Activated T-cell treated with anti-CD3 and anti-CD28 coated beads for 1 hour (primary cell): ENCODE data around the gene IGSF21.
"Not testable (repeated sequence)": the region's sequence is repeated elsewhere in the genome, so short reads cannot be mapped to it uniquely, and the experiment has no call there.

Experiments used
- DNase-seq: peaks from one replicate; pipeline ENCODE4 v3.0.0-alpha.2; 2020; ENCODE audit warnings: low read depth

Gene IGSF21

DNA sequence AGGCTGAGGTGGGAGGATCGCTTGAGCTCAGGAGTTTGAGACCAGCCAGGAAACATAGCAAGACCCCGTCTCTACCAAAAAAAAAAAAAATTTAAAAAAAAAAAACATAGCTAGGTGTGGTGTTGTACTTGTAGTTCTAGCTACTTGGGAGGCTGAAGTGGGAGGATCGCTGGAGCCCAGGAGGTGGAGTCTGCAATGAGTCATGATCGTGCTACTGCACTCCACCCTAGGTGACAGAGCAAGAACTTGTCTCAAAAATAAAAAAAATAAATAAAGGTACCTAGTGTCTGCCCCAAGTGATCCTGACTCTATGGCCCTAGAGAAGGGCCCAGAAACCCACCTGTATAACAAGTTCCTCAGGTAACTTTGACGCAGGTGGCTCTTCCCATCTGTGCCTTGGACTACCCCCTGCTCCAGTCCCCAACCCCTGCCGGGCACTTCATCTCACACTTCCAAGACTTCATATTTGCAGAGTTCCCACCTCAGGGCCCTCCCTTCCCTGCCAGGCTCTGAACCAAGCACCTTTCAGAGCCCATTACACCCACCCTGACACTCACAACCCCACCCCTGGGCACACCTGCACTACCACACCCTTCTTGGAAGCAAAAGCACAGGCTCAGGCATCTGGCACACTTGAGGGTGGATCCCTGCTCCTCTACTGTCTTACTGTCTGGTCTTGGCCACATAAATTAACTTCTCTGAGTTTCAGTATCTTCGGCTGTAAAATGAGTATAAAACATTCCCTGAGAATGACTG is 292.9 kb downstream of the IGSF21 start:
- no peak for DNase-seq

DNA sequence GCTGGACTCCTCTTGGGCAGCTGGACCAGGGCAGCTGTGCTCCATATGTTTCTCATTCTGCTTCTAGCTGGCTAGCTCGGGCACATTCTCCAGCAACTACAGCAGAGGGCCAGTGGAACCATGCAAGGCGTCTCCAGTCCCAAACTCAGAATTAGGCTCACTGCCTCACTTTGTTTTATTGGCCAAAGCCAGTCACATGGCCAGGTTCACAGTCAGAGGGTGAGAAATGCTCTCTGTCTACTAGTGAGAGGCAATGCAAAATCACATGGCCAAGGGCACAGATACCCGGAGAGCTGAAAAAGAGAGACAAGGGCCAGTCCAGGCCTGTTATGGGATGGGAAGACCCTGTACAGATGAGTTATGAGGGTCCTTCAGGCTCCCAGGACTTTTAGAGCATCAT is 294.3 kb downstream of the IGSF21 start:
- no peak for DNase-seq

DNA sequence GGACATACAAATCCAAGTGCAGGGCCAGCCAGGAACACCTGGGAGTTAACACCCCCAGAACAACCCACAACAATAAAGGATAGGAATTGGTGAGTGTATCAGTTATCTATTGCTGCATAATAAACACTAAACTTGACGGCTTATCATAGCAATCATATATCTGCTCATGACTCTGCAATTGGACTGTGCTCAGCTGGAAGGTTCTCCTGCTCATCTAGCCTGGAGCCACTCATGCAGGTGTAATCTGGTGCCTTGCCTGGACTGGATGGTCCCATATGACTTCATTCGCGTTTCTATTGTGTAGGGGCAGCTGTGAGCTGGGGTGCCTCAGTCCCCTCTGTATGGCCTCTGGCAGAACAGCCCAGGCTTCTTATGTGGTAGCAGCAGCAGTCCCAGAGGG is 296.9 kb downstream of the IGSF21 start:
- DNase-seq, result no peak

DNA sequence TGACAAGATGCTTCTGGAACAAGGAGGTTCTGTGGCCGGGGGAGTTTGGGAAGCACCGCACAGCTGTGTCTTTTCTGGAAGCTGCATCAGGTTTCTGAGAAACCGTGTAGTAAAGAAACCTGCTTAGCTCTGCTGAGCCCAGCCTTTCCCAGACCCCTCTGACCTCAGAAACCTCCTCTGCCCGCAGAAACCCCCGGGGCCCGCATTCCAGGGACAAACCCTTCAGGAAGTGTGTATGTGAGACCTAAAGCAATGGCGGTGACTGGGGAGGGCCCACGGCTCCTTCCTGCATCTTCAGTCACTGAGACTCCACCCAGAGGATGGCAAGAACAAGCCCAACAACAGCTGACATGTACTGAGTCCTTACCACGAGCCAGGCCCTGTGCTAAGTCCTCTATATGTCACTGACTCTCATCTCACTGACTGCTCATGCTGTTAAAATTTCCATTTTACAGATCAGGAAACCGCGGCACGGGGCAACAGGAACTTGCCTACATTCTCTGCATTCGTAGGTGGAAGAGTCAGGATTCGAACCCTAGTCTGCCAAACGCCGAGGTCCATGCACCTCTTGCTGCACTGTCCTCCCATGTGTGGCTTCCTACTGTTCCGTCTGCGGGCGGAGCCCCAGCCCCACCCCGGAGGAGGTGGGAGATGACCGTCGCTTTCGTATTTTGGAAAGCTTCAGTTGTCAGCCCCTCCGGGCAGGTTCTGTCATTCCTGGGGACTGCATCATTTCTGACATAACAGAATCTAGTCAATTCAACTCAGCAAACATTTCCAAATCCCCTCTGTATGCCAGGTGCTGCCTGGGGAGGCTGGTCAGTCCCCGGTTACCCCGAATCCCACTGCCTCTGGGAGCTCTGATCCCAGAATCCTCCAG is 299.8 kb downstream of the IGSF21 start:
- DNase-seq, result no peak

DNA sequence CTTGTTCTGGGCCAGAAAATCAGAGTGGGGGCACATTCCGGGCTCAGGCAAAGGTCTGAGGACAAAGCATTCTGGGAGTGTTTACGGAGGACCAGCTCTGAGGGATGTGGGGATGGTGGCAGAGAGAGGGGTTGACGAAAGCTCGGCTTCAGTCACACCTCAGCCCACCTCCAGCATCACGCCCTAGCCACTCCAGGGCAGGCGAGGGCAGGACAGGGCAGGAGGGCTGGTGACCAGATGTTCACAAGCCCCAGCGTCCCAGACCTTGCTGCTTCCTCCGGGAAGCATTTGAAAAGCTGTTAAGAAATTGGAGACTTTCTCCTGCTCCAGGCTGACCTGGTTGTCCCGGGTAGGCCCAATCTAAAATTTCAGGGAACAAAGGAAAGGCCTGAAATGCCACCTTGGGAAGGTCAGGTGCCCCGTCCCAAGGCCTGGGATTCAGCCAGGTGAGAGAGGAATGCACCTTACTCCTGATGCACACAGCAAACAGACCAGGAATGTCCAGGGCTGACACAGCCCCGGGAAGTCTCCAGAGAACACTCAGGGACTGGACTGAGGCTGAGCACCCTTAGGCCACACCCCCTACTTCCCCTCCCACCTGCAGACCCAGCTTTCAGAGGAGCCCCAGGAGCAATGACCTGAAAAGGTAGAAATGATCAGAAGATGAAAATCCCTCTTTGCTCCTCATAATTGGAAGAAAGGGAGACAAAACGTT is 301.2 kb downstream of the IGSF21 start:
- DNase-seq, result no peak

DNA sequence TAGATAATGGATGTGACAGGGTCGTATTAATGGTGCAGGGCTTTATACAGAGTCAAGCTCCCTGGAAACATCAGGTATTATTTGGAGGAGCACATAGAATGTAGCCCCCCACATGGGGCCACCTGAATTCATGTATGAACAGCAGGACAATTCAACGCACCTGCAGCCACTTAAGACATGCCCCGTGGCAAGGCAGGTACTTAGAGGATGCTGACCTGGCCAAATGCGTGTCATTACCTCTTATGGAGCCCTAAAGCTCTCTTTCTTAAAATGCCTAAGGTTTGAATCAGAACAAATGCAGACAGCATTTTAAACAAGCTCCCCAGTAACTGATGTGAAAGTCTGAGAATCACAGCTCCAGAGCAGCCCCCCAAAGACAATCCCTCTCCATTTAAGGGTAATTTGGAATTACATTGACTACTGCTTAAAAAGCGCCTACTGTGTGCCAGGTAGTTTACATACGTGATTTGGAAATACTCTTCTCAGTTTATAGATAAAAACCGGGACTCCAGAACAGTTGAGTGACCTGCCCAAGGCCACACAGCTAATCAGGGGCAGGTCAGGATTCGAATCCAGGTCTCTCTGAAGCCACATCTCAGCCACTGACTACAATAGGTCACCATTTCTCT is 302.1 kb downstream of the IGSF21 start:
- DNase-seq, result no peak

DNA sequence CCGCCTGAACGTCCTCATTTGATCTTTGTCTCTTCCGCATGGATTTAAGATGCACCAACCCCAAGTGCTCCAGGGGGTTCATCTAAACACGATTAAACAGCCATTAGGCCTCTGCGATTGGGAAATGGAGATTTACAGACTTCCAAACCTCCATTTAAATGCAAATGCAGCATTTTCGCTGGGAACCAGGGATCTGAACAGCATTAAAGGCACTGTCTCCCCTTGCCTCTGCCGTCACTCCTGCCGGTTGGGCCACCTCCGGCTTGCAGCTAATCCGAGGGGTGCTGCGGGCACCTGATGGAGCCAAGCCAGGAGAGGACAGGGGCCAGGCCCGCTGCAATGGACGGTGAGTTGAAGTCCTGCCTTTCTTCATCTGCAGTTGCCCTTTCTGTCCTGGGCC is 302.8 kb downstream of the IGSF21 start:
- DNase-seq, result no peak

DNA sequence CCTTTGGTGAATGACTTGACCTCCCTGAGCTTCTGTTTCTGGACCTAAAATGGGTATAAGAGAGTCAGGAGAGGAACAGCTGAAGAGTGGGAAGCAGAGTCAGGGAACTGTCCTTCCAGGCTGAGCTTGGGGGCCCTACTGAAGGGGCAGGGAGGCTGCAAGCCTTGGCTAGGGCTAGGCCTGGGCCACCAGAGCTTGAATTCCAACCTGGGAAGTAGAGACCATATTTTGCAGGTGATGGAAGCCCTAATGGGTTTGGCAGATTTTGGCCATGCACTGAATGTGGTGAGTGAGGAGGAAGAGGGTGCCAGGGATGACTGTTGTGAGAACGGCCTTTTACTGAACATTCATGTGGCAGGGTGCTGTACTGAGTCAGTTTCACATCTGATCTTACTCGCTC is 303.7 kb downstream of the IGSF21 start:
- no peak for DNase-seq

DNA sequence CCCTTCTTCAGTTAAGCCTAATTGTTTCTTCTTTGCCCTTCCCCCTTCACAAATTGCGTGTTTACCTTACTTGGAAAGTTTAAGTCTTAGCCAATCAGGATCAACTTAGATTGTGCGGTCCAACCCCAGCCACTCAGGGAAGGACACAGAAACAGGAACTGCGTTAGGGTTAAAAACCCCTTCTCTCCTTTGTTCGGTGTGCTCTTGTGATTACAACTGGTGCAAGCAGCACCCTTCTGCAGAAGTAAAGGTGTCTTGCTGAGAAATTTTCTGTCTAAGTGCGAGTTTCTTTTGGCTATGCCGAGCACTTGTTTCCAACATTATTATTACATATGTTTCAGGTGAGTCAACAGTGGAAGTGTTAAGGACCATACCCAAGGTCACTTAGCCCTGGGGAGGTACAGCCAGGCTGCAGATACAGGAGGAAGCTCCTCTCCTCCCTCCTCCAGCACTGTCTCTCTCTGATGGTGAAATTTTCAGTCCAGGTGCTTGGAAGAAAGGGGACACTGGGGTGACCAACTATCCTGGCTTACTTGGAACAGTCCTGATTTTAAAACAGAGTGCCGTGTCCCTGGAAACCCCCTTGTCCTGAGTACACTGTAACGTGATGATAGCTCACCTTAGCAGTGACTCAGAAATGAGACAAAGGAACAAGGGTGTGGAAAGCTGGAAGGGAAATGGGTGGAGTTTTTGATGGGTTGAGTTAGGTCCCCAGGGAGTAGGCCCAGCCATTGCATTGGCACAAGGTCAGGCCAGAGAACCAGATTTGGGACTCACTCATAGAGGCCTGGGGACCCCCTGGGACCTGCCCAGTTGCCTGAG is 304.4 kb downstream of the IGSF21 start:
- no peak for DNase-seq

DNA sequence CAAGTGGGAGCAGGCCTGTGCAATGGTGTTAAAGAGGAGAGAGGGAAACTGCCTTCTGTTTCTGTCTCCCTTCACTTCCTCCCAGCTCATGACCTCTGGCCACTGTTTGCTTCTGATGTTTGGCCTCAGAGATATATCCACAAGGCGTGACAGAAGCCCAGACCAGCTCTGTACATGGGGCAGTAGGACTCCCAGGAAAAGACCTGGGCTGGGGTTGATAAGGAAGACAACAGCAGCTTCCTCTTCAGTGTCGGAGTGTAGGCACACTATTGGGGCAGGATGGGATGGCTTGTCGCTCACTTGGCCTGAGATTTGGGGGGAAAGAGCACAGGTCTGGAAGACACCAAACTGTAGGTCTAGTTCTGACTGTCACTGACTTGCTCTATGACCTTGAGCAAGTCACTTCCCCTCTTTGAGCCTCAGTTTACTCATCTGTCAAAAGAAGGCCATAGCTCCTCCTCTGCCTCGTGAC is 305.3 kb downstream of the IGSF21 start:
- no peak for DNase-seq

DNA sequence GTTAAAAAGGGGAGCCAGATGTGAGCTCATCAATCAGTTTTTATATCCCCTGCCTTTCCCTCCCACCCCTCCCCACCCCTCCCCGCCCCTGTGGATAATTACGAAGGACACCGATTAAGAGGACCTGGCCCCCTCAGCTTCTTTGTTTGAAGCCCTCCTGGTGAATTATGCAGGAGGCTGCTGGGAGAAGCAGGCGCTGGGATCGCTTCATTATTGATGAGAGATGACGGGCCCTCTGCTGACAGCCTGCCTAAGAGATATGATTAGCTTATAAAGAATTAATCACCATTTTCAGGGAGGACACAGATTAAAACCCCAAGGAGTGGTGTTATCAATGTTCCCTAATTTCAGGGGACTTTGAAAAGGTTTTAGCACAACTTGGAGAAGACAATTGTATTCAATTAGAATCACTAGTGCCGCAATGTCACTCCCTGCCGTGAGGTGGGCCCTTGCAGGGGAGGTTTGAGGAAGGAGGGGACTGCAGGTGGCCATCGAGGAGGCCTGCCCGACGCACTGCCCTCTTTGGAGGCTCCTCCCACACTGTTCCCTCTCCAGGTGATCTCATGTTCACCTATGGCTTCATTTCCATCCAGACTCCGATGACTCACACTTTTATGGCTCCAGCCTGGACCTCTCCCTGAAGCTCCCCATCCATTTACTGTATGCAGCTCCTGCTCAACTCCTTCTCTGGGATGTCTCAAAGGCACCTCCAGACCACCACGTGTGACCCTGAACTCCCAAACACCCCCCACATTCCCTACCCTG is 306.1 kb downstream of the IGSF21 start:
- no peak for DNase-seq

DNA sequence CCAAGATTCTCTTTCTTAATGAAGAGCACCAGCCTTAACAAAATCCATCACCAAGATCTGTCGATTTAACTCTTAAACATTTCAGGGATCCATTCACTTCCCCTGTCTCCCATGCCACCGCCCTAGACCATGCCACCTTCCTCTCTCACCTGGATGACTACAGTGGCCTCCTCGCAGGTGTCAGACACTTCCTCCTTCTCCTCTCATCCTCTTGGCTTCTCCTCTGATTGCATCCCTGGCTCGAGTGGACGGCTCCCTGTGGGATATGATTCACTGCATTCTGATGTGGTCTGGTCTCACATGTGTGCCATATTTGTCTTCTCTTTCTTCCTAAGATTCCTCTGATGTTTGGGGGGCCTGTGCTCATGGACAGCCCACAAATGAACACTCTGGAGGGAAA is 306.7 kb downstream of the IGSF21 start:
- DNase-seq, result no peak

DNA sequence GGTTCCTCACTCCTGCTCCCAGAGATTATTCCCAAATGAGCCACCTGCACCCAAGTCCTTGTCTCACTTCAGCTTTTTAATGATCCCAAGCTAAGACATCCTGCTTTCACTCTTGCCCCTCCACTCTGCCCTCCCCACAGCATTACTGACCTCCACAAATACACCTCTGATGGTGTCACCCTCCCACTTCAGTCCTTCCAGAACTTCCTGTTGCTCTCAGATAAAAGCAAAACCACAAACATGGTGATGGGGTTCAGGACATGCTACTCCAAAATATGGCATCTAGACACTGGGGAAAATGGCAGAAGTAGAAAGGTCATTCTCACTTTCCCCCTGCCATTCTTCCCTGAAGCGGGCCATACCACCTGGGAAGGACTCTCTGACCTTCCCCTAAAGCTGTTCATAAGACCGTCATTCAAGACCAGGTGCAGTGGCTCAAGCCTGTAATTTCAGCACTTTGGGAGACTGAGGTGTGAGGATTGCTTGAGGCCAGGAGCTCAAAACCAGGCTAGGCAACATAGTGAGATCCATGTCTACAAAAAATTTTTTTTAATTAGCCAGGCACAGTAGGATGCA is 307.4 kb downstream of the IGSF21 start:
- DNase-seq, result no peak

DNA sequence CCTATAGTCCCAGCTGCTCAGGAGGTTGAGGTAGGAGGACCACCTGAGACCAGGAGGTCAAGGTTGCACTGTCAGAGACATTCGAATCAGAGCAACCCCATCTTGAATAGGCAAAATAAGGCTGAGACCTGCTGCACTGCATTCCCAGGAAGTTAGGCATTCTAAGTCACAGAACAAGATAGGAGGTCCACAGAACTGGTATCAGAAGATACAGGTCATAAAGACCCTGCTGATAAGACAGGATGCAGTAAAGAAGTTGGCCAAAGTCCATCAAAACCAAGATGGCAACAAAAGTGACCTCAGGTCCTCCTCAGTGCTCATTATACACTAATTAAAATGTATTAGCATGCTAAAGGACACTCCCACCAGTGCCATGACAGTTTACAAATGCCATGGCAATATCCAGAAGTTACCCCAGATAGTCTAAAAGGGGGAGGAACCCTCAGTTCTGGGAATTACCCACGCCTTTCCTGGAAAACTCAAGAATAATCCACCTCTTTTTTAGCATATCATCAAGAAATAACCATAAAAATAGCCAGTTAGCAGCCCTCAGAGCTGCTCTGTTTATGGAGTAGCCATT is 307.9 kb downstream of the IGSF21 start:
- DNase-seq, result no peak

DNA sequence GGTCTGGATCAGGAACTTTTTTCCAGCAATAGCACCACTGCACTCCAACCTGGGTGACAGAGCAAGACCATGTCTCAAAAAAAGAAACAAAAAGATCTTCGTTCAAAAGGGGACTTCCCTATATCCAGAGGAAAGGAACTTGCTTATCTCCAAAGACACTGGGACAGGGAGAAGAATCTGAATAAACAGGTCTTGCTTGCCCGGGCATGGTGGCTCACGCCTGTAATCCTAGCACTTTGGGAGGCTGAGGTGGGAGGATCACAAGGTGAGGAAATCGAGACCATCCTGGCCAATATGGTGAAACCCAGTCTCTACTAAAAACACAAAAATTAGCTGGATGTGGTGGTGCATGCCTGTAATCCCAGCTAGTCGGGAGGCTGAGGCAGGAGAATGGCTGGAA is 308.5 kb downstream of the IGSF21 start:
- DNase-seq, result not testable (repeated sequence)

DNA sequence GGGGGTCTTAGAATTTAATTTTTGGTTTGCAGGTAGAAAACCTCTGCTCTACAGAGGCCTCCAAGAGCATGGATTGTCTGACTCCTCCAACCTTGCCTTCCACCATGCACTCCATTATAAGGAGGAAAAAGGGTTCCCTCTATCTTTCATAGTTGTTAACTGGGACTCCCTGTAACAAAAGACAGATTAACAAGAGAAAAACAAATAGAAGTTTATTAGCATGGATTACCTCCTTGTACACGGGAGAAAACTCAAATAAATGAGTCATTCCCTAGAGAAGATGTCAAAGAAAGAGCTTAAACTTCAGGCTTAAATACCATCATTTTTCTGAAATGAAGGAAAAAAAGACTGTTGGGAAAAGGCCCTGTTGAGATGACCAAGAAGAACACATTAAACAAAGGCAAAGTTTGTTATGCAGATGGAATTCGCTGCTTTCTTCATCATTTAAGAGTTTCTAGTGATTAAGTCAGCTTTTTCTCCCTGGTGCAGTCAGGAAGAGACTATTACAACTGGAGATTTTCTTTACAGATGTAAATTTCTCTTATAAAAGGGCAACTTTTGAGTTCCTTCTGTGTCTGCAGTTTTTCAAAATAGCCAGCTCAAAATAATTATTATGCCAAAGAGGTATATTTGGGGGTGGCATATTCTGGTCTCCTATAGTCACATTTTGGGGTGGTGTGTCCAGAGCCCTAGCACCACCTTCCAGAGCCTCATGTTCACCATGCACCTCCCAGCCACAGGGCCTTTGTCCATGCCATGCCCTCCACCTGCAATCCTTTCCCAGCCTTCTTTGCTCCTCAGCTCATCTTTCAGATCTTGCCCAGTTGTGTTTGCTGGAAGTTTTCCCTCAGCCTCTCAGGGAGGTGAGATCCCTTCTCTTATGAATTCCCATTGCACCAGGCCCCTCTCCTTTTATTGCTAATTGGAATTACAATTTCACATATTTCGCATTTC is 310.0 kb downstream of the IGSF21 start:
- DNase-seq, result no peak

DNA sequence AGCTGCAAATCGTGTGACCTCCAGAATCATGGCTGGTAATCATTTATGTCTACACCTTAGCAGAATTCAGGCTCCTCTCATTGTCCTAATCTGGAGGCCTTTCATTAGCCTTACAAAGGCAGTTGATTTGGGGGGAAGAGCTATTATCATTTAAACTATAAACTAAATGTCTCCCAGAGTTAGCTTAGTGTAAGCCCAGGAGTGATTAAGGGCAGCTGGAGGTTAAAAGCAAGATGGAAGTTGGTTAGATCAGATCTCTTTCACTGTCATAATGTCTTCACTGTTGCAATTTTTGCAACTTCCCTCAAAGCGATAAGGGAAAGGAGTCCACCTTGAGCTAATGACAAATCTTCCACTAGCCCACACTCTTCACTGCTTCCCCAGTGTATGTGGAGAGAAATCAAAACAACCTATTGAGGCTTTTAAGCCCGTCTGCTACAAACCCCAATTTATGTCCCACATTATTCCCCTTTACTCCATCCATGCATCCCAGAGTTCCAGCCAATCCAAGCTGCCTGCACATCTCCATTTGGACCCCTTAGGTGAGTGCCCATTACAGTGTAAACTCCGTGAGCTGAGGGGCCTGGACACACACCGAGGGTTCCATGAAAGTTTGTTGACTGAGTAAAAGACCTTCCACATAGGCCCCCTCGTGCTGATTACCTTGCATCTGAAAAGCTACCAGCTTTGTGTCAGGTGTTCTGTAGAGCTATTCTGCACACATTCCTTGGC is 311.7 kb downstream of the IGSF21 start:
- no peak for DNase-seq

DNA sequence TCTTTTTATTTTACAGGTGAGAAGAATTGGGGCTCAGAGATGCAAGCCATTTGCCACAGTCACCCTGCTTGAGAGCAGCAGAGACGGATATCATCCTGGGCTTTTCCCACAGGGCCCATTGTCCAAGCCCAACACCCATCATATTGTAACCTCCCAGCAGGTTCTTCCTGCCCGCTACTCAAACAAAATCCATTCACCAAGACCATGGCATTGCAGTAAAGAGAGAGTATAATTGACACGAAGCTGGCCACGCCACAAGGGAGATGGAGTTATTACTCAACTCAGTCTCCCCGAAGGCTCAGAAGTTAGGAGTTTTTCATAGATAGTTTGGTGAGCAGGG is 312.2 kb downstream of the IGSF21 start:
- no peak for DNase-seq
